Measurements from ENCODE around the gene PLXNA4. TPM values are rescaled to one million over a fixed set of nuclear protein-coding genes. Genes with fewer than 3 reads are reported as not detected.

PLXNA4 gene
- total and polyA plus RNA-seq, 5 donors, result 5.7 to 19.3 (median 16.0) TPM

DNA sequence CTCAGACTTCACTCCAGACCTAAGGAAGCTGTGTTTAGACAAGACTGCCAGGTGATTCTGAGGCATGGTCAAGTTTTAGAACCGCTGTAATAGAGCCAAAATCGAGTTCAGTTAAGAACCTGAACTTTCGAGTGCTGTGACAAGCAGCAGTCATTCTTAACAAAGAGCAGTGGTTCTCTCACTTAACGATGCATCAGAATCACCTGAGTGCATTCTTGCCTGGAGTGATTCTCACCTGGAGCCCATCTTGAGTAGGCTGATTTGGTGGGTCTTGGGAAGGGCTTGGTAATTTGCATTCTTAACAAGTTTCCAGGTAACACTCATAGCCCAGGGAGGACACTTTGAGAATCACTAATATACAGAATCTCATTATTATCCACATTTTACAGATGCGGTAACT lies 44.7 kb downstream of the PLXNA4 start:
- WGBS, result 90% methylated on average over 5 of the region's 5 CpGs
- Histone ChIP-seq H3K27ac (ENCODE audit: low read length) (no peak overlapping the region), H3K4me3 (ENCODE audit: low read length) (no peak overlapping the region), H3K4me1 (ENCODE audit: control insufficient read depth, insufficient read depth, low read length) (no peaks in the 10 kb centered on the region), H3K27me3 (ENCODE audit: control insufficient read depth, insufficient read depth) (no peaks in the 10 kb centered on the region), H3K9me3 (ENCODE audit: control insufficient read depth, low read length) (no peaks in the 10 kb centered on the region)
- DNase-seq, result no peak
- no peak for ATAC-seq
- intact Hi-C loops (cut with DNase I), result no loop called here

- Histone ChIP-seq H3K4me3 (ENCODE audit: low read length) (no peak overlapping the region), H3K4me1 (ENCODE audit: control insufficient read depth, insufficient read depth, low read length) (no peaks in the 10 kb centered on the region), H3K9me3 (ENCODE audit: control insufficient read depth, low read length) (no peaks in the 10 kb centered on the region), H3K27ac (ENCODE audit: low read length) (no peak overlapping the region), H3K27me3 (ENCODE audit: control insufficient read depth, insufficient read depth) (no peaks in the 10 kb centered on the region)
- DNase-seq (no peak), ATAC-seq (no peak)
- intact Hi-C loops (cut with DNase I), result no loop called here
- WGBS, result 96% methylated on average over 3 of the region's 3 CpGs
Measured at GRCh38 chr7:132528695-132529094, 47.6 kb downstream of the PLXNA4 start.

DNA sequence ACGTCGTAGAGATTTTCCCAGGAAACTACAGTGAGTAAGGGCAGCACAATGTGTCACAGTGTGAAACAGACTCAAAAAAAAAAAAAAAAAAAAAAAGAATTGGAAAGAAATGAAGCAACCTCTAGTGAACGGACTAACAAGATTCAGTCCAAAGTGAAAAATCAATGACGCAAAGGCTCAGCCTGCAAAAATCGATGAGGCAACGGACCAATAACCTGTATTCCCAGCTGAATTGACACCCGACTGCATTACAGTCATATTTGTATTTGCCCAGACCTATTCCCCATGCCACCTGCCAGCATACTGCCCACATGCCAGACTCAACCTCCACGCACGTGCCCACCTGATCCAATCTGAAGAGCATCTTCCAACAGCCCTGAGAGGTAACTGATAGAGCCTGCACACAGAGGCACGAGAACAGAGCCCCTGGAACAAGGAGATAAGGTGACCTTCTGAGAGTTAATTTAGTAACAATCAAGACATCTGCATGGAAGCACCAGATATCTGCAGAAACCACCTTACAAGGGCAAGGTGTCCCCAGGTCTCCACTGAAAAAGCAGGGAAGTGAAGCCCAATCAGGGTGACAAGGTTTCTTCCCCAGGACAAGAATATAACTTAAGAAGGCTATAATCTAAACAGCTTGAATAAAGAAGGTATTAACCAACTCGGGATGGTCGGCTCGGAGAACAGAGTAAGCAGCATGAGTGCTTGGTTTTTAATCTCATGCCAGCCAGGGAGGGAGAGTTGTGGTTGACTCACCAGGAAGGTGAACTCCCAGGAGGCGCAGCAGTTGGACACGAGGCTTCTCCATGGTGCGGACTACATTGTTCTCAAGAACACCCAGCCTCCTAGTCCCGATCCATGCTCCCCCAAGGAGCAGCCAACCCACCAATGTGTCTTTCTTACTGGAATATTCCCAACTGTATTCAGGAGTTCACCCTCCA lies 48.5 kb downstream of the PLXNA4 start:
- no peak overlapping the region for H3K27ac ChIP-seq (ENCODE audit: low read length)
- 90% methylated on average over 17 of the region's 17 CpGs for WGBS
- H3K4me3 ChIP-seq (ENCODE audit: low read length), result no peak overlapping the region
- no peaks in the 10 kb centered on the region for H3K4me1 ChIP-seq (ENCODE audit: control insufficient read depth, insufficient read depth, low read length)
- DNase-seq (no peak), ATAC-seq (no peak)
- H3K27me3 ChIP-seq (ENCODE audit: control insufficient read depth, insufficient read depth), result no peaks in the 10 kb centered on the region
- intact Hi-C loops (cut with DNase I), result no loop called here
- no peaks in the 10 kb centered on the region for H3K9me3 ChIP-seq (ENCODE audit: control insufficient read depth, low read length)

- DNase-seq, result no peak
- H3K27ac ChIP-seq (ENCODE audit: low read length), result no peak overlapping the region
- no peaks in the 10 kb centered on the region for H3K27me3 ChIP-seq (ENCODE audit: control insufficient read depth, insufficient read depth)
- peaks cover 4% of the 10 kb centered on the region for H3K4me1 ChIP-seq (ENCODE audit: control insufficient read depth, insufficient read depth, low read length)
- 91% methylated on average over 7 of the region's 7 CpGs for WGBS
- no peaks in the 10 kb centered on the region for H3K9me3 ChIP-seq (ENCODE audit: control insufficient read depth, low read length)
- intact Hi-C loops (cut with DNase I), result no loop called here
- no peak overlapping the region for H3K4me3 ChIP-seq (ENCODE audit: low read length)
- ATAC-seq, result no peak
Measured at GRCh38 chr7:132526111-132526740, 50.0 kb downstream of the PLXNA4 start.

DNA sequence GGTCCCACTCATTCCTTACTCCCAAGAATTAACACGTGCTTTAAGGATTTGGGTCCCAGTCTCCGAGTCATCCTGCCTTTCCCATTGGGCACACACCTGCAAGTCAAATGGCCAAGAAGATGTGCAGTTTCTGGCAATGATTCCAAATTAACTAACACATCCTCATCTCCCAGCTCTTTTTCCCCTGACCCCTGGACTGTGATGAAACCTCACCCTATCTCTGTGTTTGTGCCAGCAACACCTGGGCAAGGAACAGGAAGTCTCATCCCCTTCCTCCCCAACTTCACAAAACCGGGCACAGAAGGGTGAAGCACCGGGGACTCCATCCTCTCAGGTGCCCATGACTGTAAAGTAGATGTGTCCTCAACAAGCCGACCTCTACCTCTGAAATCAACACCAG lies 54.8 kb downstream of the PLXNA4 start:
- ATAC-seq, result no peak
- intact Hi-C loops (cut with DNase I), result no loop called here

DNA sequence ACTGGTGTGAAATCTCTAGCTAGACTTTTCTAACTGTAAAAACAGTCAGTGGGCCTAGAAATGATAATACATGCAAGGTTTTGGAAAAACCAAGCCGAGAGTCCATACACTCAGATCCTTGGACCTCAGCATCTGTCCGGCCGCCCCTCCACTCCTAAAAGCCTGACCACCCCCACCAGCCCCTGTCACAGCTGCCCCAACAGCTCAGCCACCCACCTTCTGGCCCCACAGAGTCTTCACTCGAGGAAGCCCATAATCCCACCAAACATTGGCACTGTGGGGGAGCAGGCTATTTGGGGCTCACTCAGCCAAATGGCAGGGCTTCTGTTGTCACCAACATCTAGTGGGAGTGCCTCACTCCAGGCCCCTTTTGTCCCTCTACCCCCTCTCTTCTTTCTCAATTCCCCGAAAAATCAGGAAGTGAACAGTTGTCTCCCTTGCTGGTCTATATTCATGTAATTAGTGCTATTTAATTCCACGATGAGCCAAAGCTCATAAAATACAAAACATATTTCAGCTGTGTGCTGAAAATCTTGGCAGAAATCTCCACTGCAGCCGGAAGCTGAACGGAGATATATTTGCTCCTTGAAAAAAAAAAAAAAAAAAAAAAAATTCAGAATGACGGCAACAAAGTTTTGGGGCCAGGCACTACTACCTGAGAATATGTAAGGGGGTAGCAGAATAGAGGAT lies 55.5 kb downstream of the PLXNA4 start:
- intact Hi-C loops (cut with DNase I), result no loop called here
- peaks cover 15% of the 10 kb centered on the region for H3K4me1 ChIP-seq (ENCODE audit: control insufficient read depth, insufficient read depth, low read length)
- no peak overlapping the region for H3K27ac ChIP-seq (ENCODE audit: low read length)
- no peaks in the 10 kb centered on the region for H3K9me3 ChIP-seq (ENCODE audit: control insufficient read depth, low read length)
- no peak for DNase-seq
- H3K4me3 ChIP-seq (ENCODE audit: low read length), result no peak overlapping the region
- ATAC-seq, result no peak
- 64% methylated on average over 9 of the region's 9 CpGs for WGBS
- no peaks in the 10 kb centered on the region for H3K27me3 ChIP-seq (ENCODE audit: control insufficient read depth, insufficient read depth)

More for the DNA sequence above, 54.8 kb downstream of the PLXNA4 start:
- Histone ChIP-seq H3K9me3 (ENCODE audit: control insufficient read depth, low read length) (no peaks in the 10 kb centered on the region), H3K27ac (ENCODE audit: low read length) (no peak overlapping the region), H3K4me3 (ENCODE audit: low read length) (no peak overlapping the region), H3K4me1 (ENCODE audit: control insufficient read depth, insufficient read depth, low read length) (peaks cover 15% of the 10 kb centered on the region), H3K27me3 (ENCODE audit: control insufficient read depth, insufficient read depth) (no peaks in the 10 kb centered on the region)
- DNase-seq, result no peak
- WGBS, result 81% methylated on average over 5 of the region's 5 CpGs

GRCh38 chr7:132519936-132520335 lies 56.3 kb downstream of the PLXNA4 start:
- WGBS, result 37% methylated on average over 1 of the region's 1 CpG
- Histone ChIP-seq H3K27ac (ENCODE audit: low read length) (no peak overlapping the region), H3K4me3 (ENCODE audit: low read length) (no peak overlapping the region), H3K27me3 (ENCODE audit: control insufficient read depth, insufficient read depth) (no peaks in the 10 kb centered on the region), H3K4me1 (ENCODE audit: control insufficient read depth, insufficient read depth, low read length) (peaks cover 15% of the 10 kb centered on the region), H3K9me3 (ENCODE audit: control insufficient read depth, low read length) (no peaks in the 10 kb centered on the region)
- intact Hi-C loops (cut with DNase I), result no loop called here
- ATAC-seq (peak; percentile 62 to 69), DNase-seq (no peak)

DNA sequence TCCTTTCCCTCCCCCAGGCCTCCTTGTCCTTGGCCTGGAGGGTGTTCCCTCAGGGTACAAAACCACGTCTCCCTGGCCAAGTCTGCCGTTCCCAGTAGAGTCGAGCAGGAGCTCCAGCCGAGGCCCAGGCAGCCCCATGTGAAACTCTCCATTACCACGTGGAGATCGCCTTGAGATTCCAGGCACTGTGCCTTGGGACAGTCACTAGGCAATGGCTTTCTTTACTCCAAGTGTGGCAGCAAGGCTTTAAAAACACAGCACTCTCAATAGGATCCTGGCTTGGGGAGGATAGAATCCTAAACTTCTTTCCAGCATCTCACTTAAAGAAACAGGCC lies 57.5 kb downstream of the PLXNA4 start:
- intact Hi-C loops (cut with DNase I), result no loop called here
- Histone ChIP-seq H3K27ac (ENCODE audit: low read length) (no peak overlapping the region), H3K27me3 (ENCODE audit: control insufficient read depth, insufficient read depth) (no peaks in the 10 kb centered on the region), H3K4me3 (ENCODE audit: low read length) (no peak overlapping the region), H3K9me3 (ENCODE audit: control insufficient read depth, low read length) (no peaks in the 10 kb centered on the region), H3K4me1 (ENCODE audit: control insufficient read depth, insufficient read depth, low read length) (peaks cover 15% of the 10 kb centered on the region)
- 57% methylated on average over 6 of the region's 6 CpGs for WGBS
- DNase-seq (no peak), ATAC-seq (peak; percentile 10 to 25)

- DNase-seq (no peak), ATAC-seq (peak in 1 of 2 donors; percentile 28)
- H3K4me3 ChIP-seq (ENCODE audit: low read length), result no peak overlapping the region
- H3K9me3 ChIP-seq (ENCODE audit: control insufficient read depth, low read length), result no peaks in the 10 kb centered on the region
- 85% methylated on average over 11 of the region's 11 CpGs for WGBS
- peaks cover 15% of the 10 kb centered on the region for H3K4me1 ChIP-seq (ENCODE audit: control insufficient read depth, insufficient read depth, low read length)
- intact Hi-C loops (cut with DNase I), result no loop called here
- no peak overlapping the region for H3K27ac ChIP-seq (ENCODE audit: low read length)
- no peaks in the 10 kb centered on the region for H3K27me3 ChIP-seq (ENCODE audit: control insufficient read depth, insufficient read depth)
Measured at GRCh38 chr7:132518102-132518838, 58.0 kb downstream of the PLXNA4 start.

DNA sequence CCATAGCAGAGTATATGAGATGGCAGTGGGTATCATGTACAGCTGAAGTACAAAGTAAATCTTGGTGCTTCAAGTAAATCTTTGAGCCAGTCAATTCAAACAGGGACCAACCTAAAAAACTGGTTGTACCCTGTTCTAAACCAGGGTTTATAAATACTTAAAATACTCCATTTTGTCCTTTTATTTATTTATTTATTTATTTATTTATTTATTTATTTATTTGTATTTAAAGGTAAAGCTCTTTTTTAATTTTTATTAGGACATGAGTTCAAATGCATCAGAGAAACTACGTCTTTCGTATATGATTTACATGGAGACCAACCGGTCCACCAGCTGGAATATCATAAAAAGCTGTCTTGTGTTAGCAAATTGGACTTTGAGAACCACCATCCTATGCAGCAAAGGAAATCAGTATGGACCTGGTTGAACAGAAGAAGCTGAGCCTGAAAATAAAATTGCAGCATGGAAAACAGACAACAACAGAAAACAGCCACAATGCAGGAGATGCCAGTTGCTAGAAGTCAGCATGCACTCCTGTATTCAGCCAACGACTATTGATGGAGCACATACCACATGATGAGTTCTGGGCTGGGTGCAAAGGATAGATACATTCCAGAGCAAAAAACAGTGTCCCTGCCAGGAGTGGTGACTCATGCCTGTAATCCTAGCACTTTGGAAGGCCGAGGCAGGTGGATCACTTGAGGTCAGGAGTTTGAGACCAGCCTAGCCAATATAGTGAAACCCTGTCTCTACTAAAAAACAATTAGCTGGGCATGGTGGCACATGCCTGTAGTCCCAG lies 60.0 kb downstream of the PLXNA4 start:
- WGBS, result 72% methylated on average over 5 of the region's 5 CpGs
- Histone ChIP-seq H3K27ac (ENCODE audit: low read length) (no peak overlapping the region), H3K4me1 (ENCODE audit: control insufficient read depth, insufficient read depth, low read length) (peaks cover 11% of the 10 kb centered on the region), H3K4me3 (ENCODE audit: low read length) (no peak overlapping the region), H3K9me3 (ENCODE audit: control insufficient read depth, low read length) (no peaks in the 10 kb centered on the region), H3K27me3 (ENCODE audit: control insufficient read depth, insufficient read depth) (no peaks in the 10 kb centered on the region)
- intact Hi-C loops (cut with DNase I), result no loop called here
- DNase-seq, result no peak
- peak; percentile 65 to 69 for ATAC-seq
